ENCODE measurements around the gene ITGB3BP.

ITGB3BP gene

DNA sequence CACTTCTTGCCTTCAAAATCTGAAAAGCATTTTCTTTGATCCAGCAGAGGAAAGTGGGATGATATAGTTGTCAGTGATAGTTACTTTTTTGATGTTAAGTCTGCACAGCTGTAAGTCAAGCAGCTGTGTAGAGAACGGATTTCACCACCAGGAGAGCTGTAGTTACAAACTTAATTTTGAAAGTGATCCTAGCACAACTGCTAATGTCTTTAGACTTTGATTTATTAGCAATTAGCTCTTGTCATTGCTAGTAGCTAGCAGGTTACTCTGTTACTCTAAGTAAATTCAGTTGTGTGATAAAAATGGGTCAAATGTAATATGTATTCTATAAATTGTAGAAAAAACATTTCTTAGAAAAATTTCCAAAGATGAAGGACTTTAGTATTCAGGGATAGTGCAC is 109.6 kb downstream of the ITGB3BP start:
- no peak for DNase-seq

GRCh38 chr1:63411066-63411465 is 112.0 kb downstream of the ITGB3BP start:
- no peak for DNase-seq

GRCh38 chr1:63408331-63408730 is 114.7 kb downstream of the ITGB3BP start:
- DNase-seq = no peak

DNA sequence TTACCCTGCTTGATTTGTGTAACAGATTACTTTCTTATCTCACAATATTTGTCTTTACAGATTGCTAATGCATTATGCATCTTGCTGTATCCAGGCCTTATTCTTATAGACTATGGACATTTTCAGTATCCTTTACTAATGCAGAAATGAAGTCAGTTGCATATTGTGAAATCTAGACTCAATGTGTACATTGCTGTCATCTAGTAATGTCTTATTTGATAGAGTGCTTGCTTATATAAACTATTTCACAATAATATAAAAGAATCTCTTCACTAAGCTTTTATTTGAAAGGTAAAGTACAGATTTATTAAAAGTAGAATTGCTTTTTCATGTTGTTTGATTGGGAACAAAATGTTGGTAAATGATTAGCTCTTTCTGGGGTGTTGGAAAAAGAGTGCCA is 116.0 kb downstream of the ITGB3BP start:
- no peak for DNase-seq

GRCh38 chr1:63405987-63406386 is 117.0 kb downstream of the ITGB3BP start:
- no peak for DNase-seq

DNA sequence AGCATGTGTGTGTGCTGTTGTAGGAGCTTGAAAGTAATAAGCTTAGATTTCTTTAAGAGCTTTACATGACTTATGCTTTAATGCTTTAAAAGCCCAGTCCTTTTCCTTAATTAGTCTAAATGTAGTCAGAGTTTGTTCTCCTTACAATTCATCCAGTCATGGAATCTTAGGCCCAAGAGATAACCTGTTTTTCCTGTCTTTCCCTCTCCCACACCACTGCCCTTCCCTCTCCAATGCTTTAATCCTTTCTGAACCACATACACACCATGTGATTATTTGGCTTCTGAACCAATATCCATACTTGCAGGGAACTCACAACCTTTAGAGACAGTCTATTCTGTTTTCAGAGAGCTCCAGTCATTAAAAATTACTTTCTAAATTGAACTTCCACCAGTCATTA is 118.0 kb downstream of the ITGB3BP start:
- DNase-seq = no peak

- DNase-seq = no peak
Measured at GRCh38 chr1:63403386-63403785, 119.6 kb downstream of the ITGB3BP start.

GRCh38 chr1:63401945-63402344 is 121.1 kb downstream of the ITGB3BP start:
- DNase-seq = no peak

Data from activated effector memory CD4-positive, alpha-beta T cell treated with Interleukin-2 at 50 U/mL for 16 hours (primary cell).